ENCODE measurements around the gene COPG1.
"Not testable (repeated sequence)": the region's sequence is repeated elsewhere in the genome, so short reads cannot be mapped to it uniquely, and the experiment has no call there.

Gene COPG1, protein sequence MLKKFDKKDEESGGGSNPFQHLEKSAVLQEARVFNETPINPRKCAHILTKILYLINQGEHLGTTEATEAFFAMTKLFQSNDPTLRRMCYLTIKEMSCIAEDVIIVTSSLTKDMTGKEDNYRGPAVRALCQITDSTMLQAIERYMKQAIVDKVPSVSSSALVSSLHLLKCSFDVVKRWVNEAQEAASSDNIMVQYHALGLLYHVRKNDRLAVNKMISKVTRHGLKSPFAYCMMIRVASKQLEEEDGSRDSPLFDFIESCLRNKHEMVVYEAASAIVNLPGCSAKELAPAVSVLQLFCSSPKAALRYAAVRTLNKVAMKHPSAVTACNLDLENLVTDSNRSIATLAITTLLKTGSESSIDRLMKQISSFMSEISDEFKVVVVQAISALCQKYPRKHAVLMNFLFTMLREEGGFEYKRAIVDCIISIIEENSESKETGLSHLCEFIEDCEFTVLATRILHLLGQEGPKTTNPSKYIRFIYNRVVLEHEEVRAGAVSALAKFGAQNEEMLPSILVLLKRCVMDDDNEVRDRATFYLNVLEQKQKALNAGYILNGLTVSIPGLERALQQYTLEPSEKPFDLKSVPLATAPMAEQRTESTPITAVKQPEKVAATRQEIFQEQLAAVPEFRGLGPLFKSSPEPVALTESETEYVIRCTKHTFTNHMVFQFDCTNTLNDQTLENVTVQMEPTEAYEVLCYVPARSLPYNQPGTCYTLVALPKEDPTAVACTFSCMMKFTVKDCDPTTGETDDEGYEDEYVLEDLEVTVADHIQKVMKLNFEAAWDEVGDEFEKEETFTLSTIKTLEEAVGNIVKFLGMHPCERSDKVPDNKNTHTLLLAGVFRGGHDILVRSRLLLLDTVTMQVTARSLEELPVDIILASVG

DNA sequence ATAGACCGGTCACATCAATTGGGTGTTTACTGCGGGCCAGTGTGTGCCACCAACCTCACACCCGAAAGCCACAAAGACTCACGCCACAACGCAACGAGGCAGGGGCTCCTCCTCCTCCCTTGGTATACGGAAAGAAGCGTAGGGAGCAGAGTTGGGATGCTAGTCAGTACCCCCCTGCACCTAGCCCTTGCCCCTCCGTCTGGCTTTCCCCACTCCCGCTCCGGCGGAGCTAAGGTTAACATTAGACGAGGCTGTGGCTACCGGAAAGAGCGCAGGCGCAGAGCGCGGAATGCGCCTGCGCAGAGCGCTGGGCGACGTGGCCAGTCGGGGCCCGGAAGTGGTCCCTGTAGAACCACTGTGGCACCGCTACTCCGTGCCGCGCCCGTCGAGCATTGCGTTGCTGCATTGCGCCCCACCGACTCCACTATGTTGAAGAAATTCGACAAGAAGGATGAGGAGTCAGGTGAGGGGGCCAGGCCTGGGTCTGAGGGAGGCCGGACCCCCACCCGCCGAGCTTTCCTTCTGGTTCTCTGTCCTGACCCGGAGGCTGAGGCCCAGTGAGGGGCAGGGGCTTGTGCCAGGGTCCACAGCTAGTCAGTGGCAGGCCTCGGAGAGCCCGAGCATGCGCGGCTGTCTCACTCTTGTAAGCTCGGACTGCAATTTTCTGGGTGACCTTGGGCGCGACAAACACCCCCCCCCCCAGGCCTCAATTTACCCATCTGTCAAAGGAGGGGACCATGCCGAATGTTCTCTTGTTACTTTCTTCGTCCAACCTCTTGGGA, at the start of gene COPG1:
Gene COPG1 (plus strand): TSS at position 323 of the 782 bp plus-strand sequence. CDS start 104 bp downstream, at position 427.
- peak; percentile 86 for ATAC-seq

DNA sequence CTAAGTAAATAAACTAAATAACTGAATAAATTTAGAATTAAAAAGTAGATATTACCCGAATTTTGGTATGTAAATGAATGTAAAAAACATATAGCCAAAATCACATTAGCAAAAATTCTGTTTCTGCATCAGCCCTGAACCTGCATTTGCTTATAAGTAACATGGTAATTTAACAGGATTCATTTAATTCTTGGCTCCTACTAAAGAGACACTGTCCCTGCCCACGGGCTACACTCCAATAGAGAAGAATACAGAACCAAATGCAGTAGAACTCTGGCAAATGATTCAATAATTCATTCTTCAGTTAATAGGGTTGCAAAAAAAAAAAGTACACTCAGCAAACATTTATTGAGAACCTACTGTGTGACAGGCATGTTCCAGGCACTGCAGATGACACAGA, 44.9 kb upstream of the COPG1 start:
- ATAC-seq = no peak

DNA sequence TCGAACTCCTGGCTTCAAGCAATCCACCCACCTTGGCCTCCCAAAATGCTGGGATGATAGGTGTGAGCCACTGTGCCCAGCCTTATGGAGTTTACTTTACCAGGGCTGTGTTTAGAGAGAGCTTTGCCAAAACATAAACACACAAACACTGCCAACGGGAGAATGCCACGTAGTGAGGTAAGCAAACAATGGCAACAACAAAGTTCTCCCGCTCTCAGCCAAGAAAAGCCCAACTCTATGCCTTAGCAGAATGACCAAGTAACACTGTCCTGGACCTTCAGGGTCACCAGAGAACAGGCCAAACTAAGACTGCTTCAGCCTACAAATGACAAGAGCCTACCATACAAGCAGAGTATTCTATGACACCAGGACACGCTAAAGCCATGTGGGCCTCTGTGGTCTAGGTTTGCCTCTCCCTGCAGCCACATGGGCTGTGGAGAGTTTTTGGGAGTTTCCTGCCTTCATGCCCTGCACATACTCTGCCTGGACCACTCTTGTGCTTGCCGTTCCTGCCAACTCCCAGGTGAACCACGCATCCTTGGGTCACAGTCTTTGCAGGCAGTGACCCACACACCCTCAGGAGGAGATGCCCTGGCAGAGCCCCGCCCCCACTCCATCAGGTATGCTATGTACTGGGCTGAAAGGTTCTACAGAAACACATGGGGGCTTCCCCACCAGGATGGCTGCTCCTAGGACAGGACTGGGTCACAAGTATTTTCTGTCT, 44.1 kb upstream of the COPG1 start:
- no peak for ATAC-seq

- no peak for ATAC-seq
These were observed 41.9 kb upstream of the COPG1 start for GRCh38 chr3:129207479-129207878.

GRCh38 chr3:129211345-129211744, 38.1 kb upstream of the COPG1 start:
- ATAC-seq = no peak

DNA sequence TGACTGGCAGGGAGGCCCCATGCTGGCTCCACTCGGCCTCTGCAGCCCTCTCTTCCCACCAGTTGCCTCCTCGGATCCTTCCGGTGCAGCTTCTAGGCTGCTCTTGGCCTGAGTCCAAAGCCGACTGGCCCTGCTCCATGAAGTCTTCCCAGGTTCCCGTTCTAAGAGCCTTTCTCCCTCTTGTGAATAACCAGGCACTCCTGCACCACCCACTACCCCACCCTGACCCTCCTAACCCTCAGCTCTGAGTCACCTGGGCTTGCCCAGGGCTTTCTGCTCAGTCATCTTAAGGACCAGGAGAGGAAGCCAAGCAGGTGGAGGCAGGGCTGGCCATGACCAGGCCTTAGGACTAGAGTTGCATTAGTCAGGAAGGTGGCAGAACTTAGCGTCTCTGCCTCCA, 37.6 kb upstream of the COPG1 start:
- no peak for ATAC-seq

GRCh38 chr3:129213238-129213637, 36.2 kb upstream of the COPG1 start:
- ATAC-seq = no peak

- no peak for ATAC-seq
These were observed 30.7 kb upstream of the COPG1 start for GRCh38 chr3:129218742-129219141.

DNA sequence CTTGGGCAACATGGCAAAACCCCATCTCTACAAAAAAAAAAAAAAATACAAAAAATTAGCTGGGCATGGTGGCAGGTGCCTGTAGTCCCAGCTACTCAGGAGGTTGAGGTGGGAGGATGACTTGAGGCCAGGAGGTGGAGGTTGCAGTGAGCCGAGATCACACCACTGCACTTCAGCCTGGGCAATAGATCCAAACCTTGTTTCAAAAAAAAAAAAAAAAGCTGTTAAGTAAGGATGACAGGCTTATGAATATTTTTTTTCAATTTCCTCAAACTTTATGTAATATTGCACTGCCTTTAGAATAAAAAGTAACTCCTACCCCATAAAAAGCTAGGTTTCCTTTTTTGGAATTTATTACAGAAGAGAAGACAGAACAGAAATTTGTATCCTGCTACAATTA, 25.0 kb upstream of the COPG1 start:
- ATAC-seq = not testable (repeated sequence)

DNA sequence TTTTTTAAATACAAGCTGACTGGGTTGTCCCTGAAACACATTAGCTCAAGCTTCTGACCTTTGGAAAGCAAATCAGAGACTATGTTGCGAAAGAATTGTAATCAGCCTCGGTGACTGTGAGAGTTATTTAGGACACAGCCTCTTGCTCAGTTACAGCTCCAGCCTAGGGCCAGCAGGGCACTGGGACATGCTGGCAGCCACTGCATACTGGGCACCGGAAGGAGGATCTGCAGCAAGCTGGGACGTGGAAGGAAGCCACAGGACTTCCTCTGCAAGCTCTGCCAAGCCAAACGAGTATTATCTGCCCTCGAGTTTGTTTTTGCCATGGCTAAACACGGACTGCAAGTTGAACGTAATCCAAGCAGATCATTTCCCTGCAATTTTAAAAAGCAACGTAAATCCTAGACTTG, 24.4 kb upstream of the COPG1 start:
- no peak for ATAC-seq

- no peak for ATAC-seq
These were observed 23.0 kb upstream of the COPG1 start for GRCh38 chr3:129226374-129226773.

- ATAC-seq = no peak
These were observed 20.4 kb upstream of the COPG1 start for GRCh38 chr3:129228891-129229585.

- ATAC-seq = peak; percentile 96
These were observed 18.9 kb upstream of the COPG1 start for GRCh38 chr3:129230311-129231019.

- no peak for ATAC-seq
These were observed 17.9 kb upstream of the COPG1 start for GRCh38 chr3:129231331-129232119.

DNA sequence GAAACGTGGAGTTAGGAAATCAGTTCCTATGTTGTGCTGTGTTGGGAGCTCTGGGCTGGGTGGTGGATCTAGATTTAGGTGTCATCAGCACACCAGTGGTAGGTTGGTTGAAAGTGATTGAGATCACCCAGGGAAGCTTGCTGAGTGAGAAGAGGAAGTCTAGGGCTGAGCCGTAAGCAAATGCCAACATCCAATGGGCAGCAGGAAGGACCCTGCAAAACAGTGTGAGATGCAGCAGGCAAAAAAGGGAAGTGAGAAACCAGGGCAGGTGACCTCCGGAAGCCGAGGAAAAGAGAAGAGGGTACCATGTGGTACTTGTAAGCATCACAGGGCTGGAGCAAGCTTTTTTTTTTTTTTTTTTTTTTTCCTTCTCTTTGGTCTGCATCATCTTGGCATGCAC, 15.9 kb upstream of the COPG1 start:
- ATAC-seq = no peak

DNA sequence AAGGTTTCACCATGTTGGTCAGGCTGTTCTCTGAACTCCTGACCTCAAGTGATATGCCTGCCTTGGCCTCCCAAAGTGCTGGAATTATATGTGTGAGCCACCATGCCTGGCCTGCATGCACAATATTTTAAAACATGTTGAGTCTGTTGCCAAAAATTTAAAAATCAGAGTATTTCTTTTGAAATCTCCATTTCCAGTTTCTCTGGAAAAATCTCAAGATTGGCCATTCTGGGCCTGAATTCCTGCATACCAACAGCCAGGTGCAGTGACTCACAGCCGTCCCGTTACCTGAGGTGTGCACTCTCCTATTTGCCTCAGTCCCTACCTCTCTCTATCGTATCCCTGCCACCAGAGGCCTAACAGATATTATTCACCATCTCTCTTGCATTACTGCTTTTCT, 15.0 kb upstream of the COPG1 start:
- ATAC-seq = no peak

DNA sequence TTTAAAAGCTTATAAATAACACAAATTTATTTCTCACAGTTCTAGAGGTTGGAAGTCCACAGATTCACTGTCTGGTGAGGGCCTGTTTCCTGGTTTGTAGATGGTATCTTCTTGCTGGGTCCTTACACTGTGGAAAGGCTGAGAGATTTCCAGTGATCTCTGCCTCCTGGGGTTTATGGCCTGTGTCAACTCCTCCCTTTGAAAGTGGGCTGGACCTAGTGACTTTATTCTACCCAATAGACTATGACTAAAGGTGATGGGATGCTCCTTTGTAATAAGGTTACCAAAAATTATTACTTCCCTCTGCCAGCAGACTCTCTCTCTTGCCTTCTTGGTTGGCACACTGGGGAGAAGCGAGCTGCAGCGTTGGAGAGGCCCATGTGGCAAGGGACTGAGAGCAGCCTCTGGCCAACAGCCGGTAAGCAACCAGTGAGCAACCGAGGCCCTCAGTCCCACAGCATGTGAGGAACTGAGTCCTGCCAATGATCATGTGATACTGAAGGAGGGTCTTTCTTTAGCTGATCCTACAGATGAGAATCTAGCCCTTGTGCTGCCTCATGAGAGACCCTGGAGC, 14.0 kb upstream of the COPG1 start:
- no peak for ATAC-seq

- peak; percentile 64 to 79 for ATAC-seq
These were observed 10.3 kb upstream of the COPG1 start for GRCh38 chr3:129238945-129239705.

- no peak for ATAC-seq
These were observed 9.4 kb upstream of the COPG1 start for GRCh38 chr3:129239991-129240390.
